CD4-positive, alpha-beta T cell (primary cell): ENCODE data around the gene PAOX. TPM values are rescaled to one million over a fixed set of nuclear protein-coding genes. Genes with fewer than 3 reads are reported as not detected.
"Not testable (repeated sequence)": the region's sequence is repeated elsewhere in the genome, so short reads cannot be mapped to it uniquely, and the experiment has no call there.

ENCODE experiments used
- ATAC-seq: fragments of 200-7000 bp; cut with Tn5 transposase; one replicate; pipeline ENCODE4 v1.10.0; 2022; ENCODE audit warnings: mild to moderate bottlenecking; ENCODE audit not compliant: poor library complexity
- CTCF ChIA-PET: fragments of 350-600 bp; sonication (Branson Sonifier 250); formaldehyde crosslinking; loops from one replicate; lab custom pipeline; 2021; ENCODE audit warnings: antibody characterized with exemption, inconsistent platforms; lab: Charles Lee
- POLR2A ChIA-PET: fragments of 350-600 bp; sonication (Branson Sonifier 250); formaldehyde crosslinking; loops from one replicate; lab custom pipeline; 2021; ENCODE audit warnings: antibody characterized with exemption, inconsistent platforms; lab: Charles Lee
- DNase-seq, 14 experiments: peaks; one replicate each; pipeline ENCODE4 v3.0.0-alpha.2; 2013 to 2020; ENCODE audit warnings: mixed read lengths in 2 of 14
- H3K27ac ChIP-seq, 2 donors: one replicate each; pipeline versions ENCODE4 v1.5.1 to v1.7.0; 2013; ENCODE audit warnings: low read length in 2 of 2, low read depth in 1 of 2, mild to moderate bottlenecking in 1 of 2
- H3K27me3 ChIP-seq, 2 experiments: 1 replicate in 1 of 2; 2 replicates in 1 of 2; pipeline versions ENCODE4 v1.6.1 to v1.7.0; 2013; ENCODE audit warnings: low read length in 2 of 2, control low read depth in 1 of 2, mild to moderate bottlenecking in 1 of 2, moderate library complexity in 1 of 2; ENCODE audit not compliant: insufficient read depth in 2 of 2, control insufficient read depth in 1 of 2
- H3K36me3 ChIP-seq: one replicate; pipeline ENCODE4 v1.6.1; 2013; ENCODE audit warnings: low read length, control low read depth; ENCODE audit not compliant: insufficient read depth
- H3K4me1 ChIP-seq: one replicate; pipeline ENCODE4 v1.6.1; 2013; ENCODE audit warnings: low read length, control low read depth; ENCODE audit not compliant: insufficient read depth
- H3K4me3 ChIP-seq: one replicate; pipeline ENCODE4 v1.5.1; 2013; ENCODE audit warnings: mild to moderate bottlenecking, low read length, moderate library complexity
- H3K9me3 ChIP-seq, 2 experiments: 1 replicate in 1 of 2; 2 replicates in 1 of 2; pipeline versions ENCODE4 v1.6.1 to v1.7.0; 2013; ENCODE audit warnings: low read length in 2 of 2, mild to moderate bottlenecking in 2 of 2, control low read depth in 1 of 2, moderate library complexity in 1 of 2; ENCODE audit not compliant: control insufficient read depth in 1 of 2, insufficient read depth in 1 of 2
- H3K27ac Mint-ChIP-seq: one replicate; pipeline ENCODE4 v1.8.0; 2020; ENCODE audit warnings: mixed read lengths
- H3K27me3 Mint-ChIP-seq: one replicate; pipeline ENCODE4 v1.8.0; 2021; ENCODE audit warnings: mixed read lengths
- H3K36me3 Mint-ChIP-seq: one replicate; pipeline ENCODE4 v1.8.0; 2021; ENCODE audit warnings: low read depth, mixed read lengths
- H3K4me1 Mint-ChIP-seq: one replicate; pipeline ENCODE4 v1.8.0; 2021; ENCODE audit warnings: low read depth, mixed read lengths
- H3K4me3 Mint-ChIP-seq: one replicate; pipeline ENCODE4 v1.8.0; 2020; ENCODE audit warnings: mild to moderate bottlenecking, mixed read lengths
- H3K9me3 Mint-ChIP-seq: one replicate; pipeline ENCODE4 v1.8.0; 2020; ENCODE audit warnings: mixed read lengths
- CTCF ChIP-seq: fragments of 200-600 bp; IDR thresholded peaks from one replicate; pipeline ENCODE4 v1.8.0; 2022; ENCODE audit warnings: antibody characterized with exemption, mild to moderate bottlenecking
- intact Hi-C, 2 experiments: fragments of 100-400 bp; cut with DNase I in 1 of 2; cut with micrococcal nuclease in 1 of 2; formaldehyde crosslinking; loops; one replicate each; pipeline versions ENCODE4 v1.15.1 to v1.9.0; 2023 to 2025; cut with DNase I, micrococcal nuclease
- total RNA-seq, 174 experiments: library from RNA in 2 of 174; stranded (reverse) in 2 of 174; gene quantifications; one replicate each; pipeline ENCODE4 v1.2.3 and lab custom pipeline; 2021 to 2026

The PAOX gene
- total RNA-seq, 2 experiments from 2014 or later, result 1.9 to 2.6 TPM

- peaks cover 20 to 25% of the 10 kb centered on the region in 2 experiments for H3K9me3 ChIP-seq
- Mint-ChIP-seq H3K9me3 (peaks cover 13% of the 10 kb centered on the region), H3K4me3 (no peak overlapping the region), H3K4me1 (peaks cover 32% of the 10 kb centered on the region), H3K27ac (no peak overlapping the region), H3K36me3 (peaks cover 88% of the 10 kb centered on the region), H3K27me3 (no peaks in the 10 kb centered on the region)
- TF ChIP-seq CTCF, result no peak
- ATAC-seq (no peak), DNase-seq (no peak)
- intact Hi-C loops, result no loop called here
- ChIA-PET CTCF (no interaction called here), POLR2A (no interaction called here)
- H3K4me1 ChIP-seq, result no peaks in the 10 kb centered on the region
- H3K4me3 ChIP-seq, result no peak overlapping the region
- no peak overlapping the region for H3K27ac ChIP-seq
- no peaks in the 10 kb centered on the region for H3K27me3 ChIP-seq
- H3K36me3 ChIP-seq, result peaks cover 42% of the 10 kb centered on the region
Observed at GRCh38 chr10:133411523-133412380, 32.7 kb downstream of the PAOX start.

- Mint-ChIP-seq H3K27ac (no peak overlapping the region), H3K27me3 (no peaks in the 10 kb centered on the region), H3K4me3 (no peak overlapping the region), H3K9me3 (peaks cover 13% of the 10 kb centered on the region), H3K4me1 (peaks cover 27% of the 10 kb centered on the region), H3K36me3 (peaks cover 82% of the 10 kb centered on the region)
- ChIA-PET POLR2A (no interaction called here), CTCF (no interaction called here)
- H3K4me3 ChIP-seq, result no peak overlapping the region
- peaks cover 42% of the 10 kb centered on the region for H3K36me3 ChIP-seq
- H3K4me1 ChIP-seq, result no peaks in the 10 kb centered on the region
- H3K27me3 ChIP-seq, result no peaks in the 10 kb centered on the region
- TF ChIP-seq CTCF, result no peak
- intact Hi-C loops, result no loop called here
- ATAC-seq, result no peak
- peaks cover 20 to 25% of the 10 kb centered on the region in 2 experiments for H3K9me3 ChIP-seq
- H3K27ac ChIP-seq, result no peak overlapping the region
- DNase-seq, result no peak
Observed at GRCh38 chr10:133412381-133412711, 33.3 kb downstream of the PAOX start.

- intact Hi-C loops, H3K4me1 Mint-ChIP-seq, H3K27me3 Mint-ChIP-seq, H3K27ac ChIP-seq, H3K4me1 ChIP-seq, POLR2A ChIA-PET, H3K4me3 ChIP-seq, H3K4me3 Mint-ChIP-seq, CTCF ChIA-PET, H3K27me3 ChIP-seq, ATAC-seq, DNase-seq, H3K27ac Mint-ChIP-seq: not testable (repeated sequence)
- Histone ChIP-seq H3K36me3 (peaks cover 47% of the 10 kb centered on the region), H3K9me3 (peaks cover 20 to 25% of the 10 kb centered on the region in 2 experiments)
- Mint-ChIP-seq H3K9me3 (peaks cover 13% of the 10 kb centered on the region), H3K36me3 (peaks cover 74% of the 10 kb centered on the region)
Observed at GRCh38 chr10:133414401-133414800, 35.3 kb downstream of the PAOX start.
